HG02852 (cell line): ENCODE data around the gene FOXI1.

ENCODE experiments used
- ATAC-seq: cut with Tn5 transposase; IDR thresholded peaks from one replicate; pipeline ENCODE4 v1.9.1; 2021; ENCODE audit warnings: mild to moderate bottlenecking, moderate library complexity; ENCODE audit not compliant: unreplicated experiment

Gene FOXI1

GRCh38 chr5:170105642-170106611 is at the start of gene FOXI1:
Gene FOXI1 (plus strand): TSS chr5:170105897. CDS start chr5:170105958, 61 bp downstream.
- no peak for ATAC-seq

GRCh38 chr5:170056561-170057267 is 49.0 kb upstream of the FOXI1 start:
- no peak for ATAC-seq

- ATAC-seq, result no peak
Observed at GRCh38 chr5:170057311-170057710, 48.4 kb upstream of the FOXI1 start.

- ATAC-seq, result no peak
Observed at GRCh38 chr5:170059221-170059620, 46.5 kb upstream of the FOXI1 start.

- no peak for ATAC-seq
Observed at GRCh38 chr5:170067152-170067551, 38.5 kb upstream of the FOXI1 start.

- no peak for ATAC-seq
Observed at GRCh38 chr5:170067574-170068170, 38.0 kb upstream of the FOXI1 start.

GRCh38 chr5:170069512-170069911 is 36.2 kb upstream of the FOXI1 start:
- no peak for ATAC-seq

GRCh38 chr5:170070556-170071412 is 34.9 kb upstream of the FOXI1 start:
- ATAC-seq, result no peak

GRCh38 chr5:170071748-170072147 is 33.9 kb upstream of the FOXI1 start:
- no peak for ATAC-seq

- no peak for ATAC-seq
Observed at GRCh38 chr5:170075696-170076095, 30.0 kb upstream of the FOXI1 start.

- ATAC-seq, result no peak
Observed at GRCh38 chr5:170076211-170076610, 29.5 kb upstream of the FOXI1 start.

GRCh38 chr5:170076739-170077138 is 29.0 kb upstream of the FOXI1 start:
- no peak for ATAC-seq

- ATAC-seq, result no peak
Observed at GRCh38 chr5:170077526-170077925, 28.2 kb upstream of the FOXI1 start.

- ATAC-seq, result no peak
Observed at GRCh38 chr5:170078458-170078857, 27.2 kb upstream of the FOXI1 start.

- no peak for ATAC-seq
Observed at GRCh38 chr5:170078931-170079330, 26.8 kb upstream of the FOXI1 start.

- ATAC-seq, result no peak
Observed at GRCh38 chr5:170080217-170080616, 25.5 kb upstream of the FOXI1 start.

- ATAC-seq, result no peak
Observed at GRCh38 chr5:170080786-170081445, 24.8 kb upstream of the FOXI1 start.

- ATAC-seq, result no peak
Observed at GRCh38 chr5:170081616-170082015, 24.1 kb upstream of the FOXI1 start.

- ATAC-seq, result no peak
Observed at GRCh38 chr5:170082701-170083100, 23.0 kb upstream of the FOXI1 start.

GRCh38 chr5:170087168-170087817 is 18.4 kb upstream of the FOXI1 start:
- no peak for ATAC-seq
